ENCODE data around the gene RAB3A. TPM values are rescaled to one million over a fixed set of nuclear protein-coding genes. Genes with fewer than 3 reads are reported as not detected.
A peak's percentile ranks its signal among the peaks of the same experiment; 100 is the strongest.

Gene RAB3A
- total RNA-seq, 1 experiment from 2014 or later, result 1.0 TPM

DNA sequence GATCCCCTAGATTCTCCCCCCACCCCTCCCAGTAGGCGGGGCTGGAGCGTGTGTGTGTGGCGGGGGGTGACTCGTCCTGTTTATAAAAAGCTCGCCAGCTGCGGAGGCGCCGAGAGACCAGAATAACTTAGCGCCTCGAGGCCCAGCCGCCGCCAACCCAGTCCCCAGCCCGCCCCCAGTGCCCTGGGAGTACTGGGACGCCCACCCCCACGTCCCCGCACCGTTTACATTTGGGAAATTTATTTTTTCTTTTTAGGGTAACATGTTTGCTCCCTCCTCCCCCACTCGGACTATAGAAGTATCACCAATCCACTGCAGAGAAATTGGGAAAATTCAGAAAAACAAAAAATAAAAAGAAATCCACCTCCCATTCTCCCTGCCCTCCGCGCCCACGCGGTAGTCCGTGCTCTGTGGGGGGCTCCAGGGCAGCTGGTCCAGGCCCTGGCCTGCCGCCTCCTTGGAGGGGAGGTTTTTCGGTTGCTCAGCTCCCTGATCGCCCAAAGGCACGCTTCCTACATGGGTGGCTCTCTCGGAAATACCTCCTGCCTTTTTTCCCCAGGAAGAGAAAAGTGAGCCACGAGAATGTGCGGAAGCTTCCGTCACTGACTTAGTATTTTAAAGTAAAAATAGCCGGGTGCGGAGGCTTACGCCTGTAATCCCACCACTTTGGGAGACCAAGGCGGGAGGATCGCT is 1.5 kb upstream of the RAB3A start:
- intact Hi-C loops (cut with micrococcal nuclease; ENCODE audit: unreplicated experiment), result loop anchor here (5.0 kb wide), 1 partner anchor 47 kb away; no protein-coding TSS in a partner anchor
- no peak for DNase-seq (ENCODE audit: low read depth, low spot score)
- no peak for ATAC-seq

DNA sequence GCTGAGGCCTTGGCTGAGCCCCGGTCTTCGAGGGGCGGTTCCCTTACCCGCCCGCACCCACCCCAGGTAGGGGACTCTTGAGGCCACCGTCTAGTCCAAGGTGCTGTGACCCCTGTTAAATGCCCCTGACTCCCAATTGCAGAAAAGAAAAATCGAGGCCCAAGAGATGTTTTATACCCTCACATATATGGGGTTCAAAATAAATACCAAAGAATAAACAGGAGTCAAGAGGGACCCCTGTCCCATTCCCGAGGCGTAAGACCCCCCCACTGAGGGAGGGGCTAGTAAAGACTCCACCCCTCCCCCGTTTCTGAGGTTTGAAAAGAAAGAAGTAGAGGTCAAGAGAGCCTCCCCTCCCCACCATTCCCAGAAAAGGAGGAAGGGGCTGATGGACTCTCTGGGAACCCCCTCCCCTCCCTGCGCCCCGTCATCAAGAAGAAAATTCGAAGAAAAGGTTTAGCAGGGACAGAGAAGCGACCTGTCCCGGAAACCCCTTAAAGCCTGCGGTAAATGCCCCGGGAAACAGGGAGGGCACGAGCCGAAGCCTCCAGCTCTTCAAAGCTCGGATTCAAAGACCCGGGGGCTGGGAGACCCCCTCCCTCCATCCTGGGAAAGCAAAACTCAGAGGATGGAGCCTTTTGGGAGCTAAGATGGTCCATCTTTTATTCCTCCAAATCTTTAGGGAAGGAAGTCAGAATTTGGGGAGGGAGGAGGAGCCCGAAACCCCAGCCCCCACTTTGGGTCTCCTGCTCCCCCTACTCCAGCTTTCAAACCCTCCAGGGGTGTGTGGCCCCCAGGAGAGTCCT is 755 bp upstream of the RAB3A start:
- DNase-seq (ENCODE audit: low read depth, low spot score) (no peak), ATAC-seq (peak; percentile 36)
- no peaks in the 10 kb centered on the region for H3K27me3 ChIP-seq (ENCODE audit: control insufficient read depth, insufficient read depth, low read length)
- TF ChIP-seq SIN3A (IDR thresholded peaks at IDR 0.05; ENCODE audit: borderline replicate concordance, insufficient read depth, low read depth, low read length), result 0 out of 2 replicates have a peak, but pooled peaks have one; percentile 2
- no peak for TF ChIP-seq POLR2AphosphoS5 (IDR thresholded peaks at IDR 0.05; ENCODE audit: low read depth, low read length)
- TF ChIP-seq, protein P1, sequence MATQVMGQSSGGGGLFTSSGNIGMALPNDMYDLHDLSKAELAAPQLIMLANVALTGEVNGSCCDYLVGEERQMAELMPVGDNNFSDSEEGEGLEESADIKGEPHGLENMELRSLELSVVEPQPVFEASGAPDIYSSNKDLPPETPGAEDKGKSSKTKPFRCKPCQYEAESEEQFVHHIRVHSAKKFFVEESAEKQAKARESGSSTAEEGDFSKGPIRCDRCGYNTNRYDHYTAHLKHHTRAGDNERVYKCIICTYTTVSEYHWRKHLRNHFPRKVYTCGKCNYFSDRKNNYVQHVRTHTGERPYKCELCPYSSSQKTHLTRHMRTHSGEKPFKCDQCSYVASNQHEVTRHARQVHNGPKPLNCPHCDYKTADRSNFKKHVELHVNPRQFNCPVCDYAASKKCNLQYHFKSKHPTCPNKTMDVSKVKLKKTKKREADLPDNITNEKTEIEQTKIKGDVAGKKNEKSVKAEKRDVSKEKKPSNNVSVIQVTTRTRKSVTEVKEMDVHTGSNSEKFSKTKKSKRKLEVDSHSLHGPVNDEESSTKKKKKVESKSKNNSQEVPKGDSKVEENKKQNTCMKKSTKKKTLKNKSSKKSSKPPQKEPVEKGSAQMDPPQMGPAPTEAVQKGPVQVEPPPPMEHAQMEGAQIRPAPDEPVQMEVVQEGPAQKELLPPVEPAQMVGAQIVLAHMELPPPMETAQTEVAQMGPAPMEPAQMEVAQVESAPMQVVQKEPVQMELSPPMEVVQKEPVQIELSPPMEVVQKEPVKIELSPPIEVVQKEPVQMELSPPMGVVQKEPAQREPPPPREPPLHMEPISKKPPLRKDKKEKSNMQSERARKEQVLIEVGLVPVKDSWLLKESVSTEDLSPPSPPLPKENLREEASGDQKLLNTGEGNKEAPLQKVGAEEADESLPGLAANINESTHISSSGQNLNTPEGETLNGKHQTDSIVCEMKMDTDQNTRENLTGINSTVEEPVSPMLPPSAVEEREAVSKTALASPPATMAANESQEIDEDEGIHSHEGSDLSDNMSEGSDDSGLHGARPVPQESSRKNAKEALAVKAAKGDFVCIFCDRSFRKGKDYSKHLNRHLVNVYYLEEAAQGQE (IDR thresholded peaks at IDR 0.05; ENCODE audit: insufficient read depth in 1 of 2, low read depth in 2 of 2, low read length in 1 of 2), result no peak
- TF ChIP-seq, protein P2, sequence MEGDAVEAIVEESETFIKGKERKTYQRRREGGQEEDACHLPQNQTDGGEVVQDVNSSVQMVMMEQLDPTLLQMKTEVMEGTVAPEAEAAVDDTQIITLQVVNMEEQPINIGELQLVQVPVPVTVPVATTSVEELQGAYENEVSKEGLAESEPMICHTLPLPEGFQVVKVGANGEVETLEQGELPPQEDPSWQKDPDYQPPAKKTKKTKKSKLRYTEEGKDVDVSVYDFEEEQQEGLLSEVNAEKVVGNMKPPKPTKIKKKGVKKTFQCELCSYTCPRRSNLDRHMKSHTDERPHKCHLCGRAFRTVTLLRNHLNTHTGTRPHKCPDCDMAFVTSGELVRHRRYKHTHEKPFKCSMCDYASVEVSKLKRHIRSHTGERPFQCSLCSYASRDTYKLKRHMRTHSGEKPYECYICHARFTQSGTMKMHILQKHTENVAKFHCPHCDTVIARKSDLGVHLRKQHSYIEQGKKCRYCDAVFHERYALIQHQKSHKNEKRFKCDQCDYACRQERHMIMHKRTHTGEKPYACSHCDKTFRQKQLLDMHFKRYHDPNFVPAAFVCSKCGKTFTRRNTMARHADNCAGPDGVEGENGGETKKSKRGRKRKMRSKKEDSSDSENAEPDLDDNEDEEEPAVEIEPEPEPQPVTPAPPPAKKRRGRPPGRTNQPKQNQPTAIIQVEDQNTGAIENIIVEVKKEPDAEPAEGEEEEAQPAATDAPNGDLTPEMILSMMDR (IDR thresholded peaks at IDR 0.05), result no peak
- no peak for TF ChIP-seq TCF7L2 (IDR thresholded peaks at IDR 0.05; ENCODE audit: low read depth, low read length)
- TSS peak; percentile 70 for BruUV-seq (replicated peaks)
- POLR2A ChIA-PET, result no interaction called here
- H3K36me3 ChIP-seq (ENCODE audit: control insufficient read depth, insufficient read depth, low read length), result no peaks in the 10 kb centered on the region; the same call in 1 of the 2 replicates
- intact Hi-C loops (cut with micrococcal nuclease; ENCODE audit: unreplicated experiment) (loop anchor here (5.0 kb wide), 1 partner anchor 48 kb away; no protein-coding TSS in a partner anchor), in situ Hi-C loops (cut with HindIII; ENCODE audit: low pct_unique_long_range_greater_than_20kb, low sequenced_read_pairs) (no loop called here)
- H3K9me3 ChIP-seq (ENCODE audit: control insufficient read depth, insufficient read depth, low read depth, low read length), result no peaks in the 10 kb centered on the region
- H3K4me3 ChIP-seq (ENCODE audit: low read depth in 2 of 2, low read length in 2 of 2), result peak overlapping the region; percentile 81 to 90
- CTCF ChIA-PET, result interaction anchor here (1.0 to 1.2 kb wide), 2 partner anchors 48 to 91 kb away, joined by 3 to 4 read pairs; no protein-coding TSS in a partner anchor
- peak overlapping the region; percentile 83 for H3K27ac ChIP-seq (ENCODE audit: low read length)
- H3K4me1 ChIP-seq (ENCODE audit: control insufficient read depth, insufficient read depth, low read length), result peaks cover 3% of the 10 kb centered on the region; the same call in 1 of the 2 replicates

More for the DNA sequence above, 1.5 kb upstream of the RAB3A start:
- TF ChIP-seq POLR2AphosphoS5 (IDR thresholded peaks at IDR 0.05; ENCODE audit: low read depth, low read length) (no peak), TCF7L2 (IDR thresholded peaks at IDR 0.05; ENCODE audit: low read depth, low read length) (no peak), SIN3A (IDR thresholded peaks at IDR 0.05; ENCODE audit: borderline replicate concordance, insufficient read depth, low read depth, low read length) (no peak)
- TF ChIP-seq, protein P1 (IDR thresholded peaks at IDR 0.05; ENCODE audit: insufficient read depth in 1 of 2, low read depth in 2 of 2, low read length in 1 of 2), result no peak
- TF ChIP-seq, protein P2 (IDR thresholded peaks at IDR 0.05), result no peak
- Histone ChIP-seq H3K27ac (ENCODE audit: low read length) (peak overlapping the region; percentile 83), H3K9me3 (ENCODE audit: control insufficient read depth, insufficient read depth, low read depth, low read length) (no peaks in the 10 kb centered on the region), H3K4me1 (ENCODE audit: control insufficient read depth, insufficient read depth, low read length) (peaks cover 3% of the 10 kb centered on the region; the same call in 1 of the 2 replicates), H3K27me3 (ENCODE audit: control insufficient read depth, insufficient read depth, low read length) (no peaks in the 10 kb centered on the region), H3K36me3 (ENCODE audit: control insufficient read depth, insufficient read depth, low read length) (no peaks in the 10 kb centered on the region; the same call in 1 of the 2 replicates), H3K4me3 (ENCODE audit: low read depth in 2 of 2, low read length in 2 of 2) (peak overlapping the region; percentile 81 to 90)
- POLR2A ChIA-PET, result no interaction called here
- no TSS peak for BruUV-seq (replicated peaks)
- CTCF ChIA-PET, result interaction anchor here (0.6 to 1.4 kb wide), 3 partner anchors 46 to 92 kb away, joined by 3 to 4 read pairs (median 4); no protein-coding TSS in a partner anchor
- in situ Hi-C loops (cut with HindIII; ENCODE audit: low pct_unique_long_range_greater_than_20kb, low sequenced_read_pairs), result no loop called here

Data from Panc1 (cell line).